ENCODE results near the gene UBE2L6.

Gene UBE2L6

GRCh38 chr11:57562596-57562995 lies 4.9 kb downstream of the UBE2L6 start:
- H3K79me2 ChIP-seq (ENCODE audit: insufficient read depth, low read length) = no peaks in the 10 kb centered on the region
- H3K27ac ChIP-seq (ENCODE audit: low read depth, low read length) = no peak overlapping the region
- no peaks in the 10 kb centered on the region for H3K9me3 ChIP-seq (ENCODE audit: insufficient read depth, low read length)
- H3K36me3 ChIP-seq (ENCODE audit: low read length) = no peaks in the 10 kb centered on the region
- no peaks in the 10 kb centered on the region for H3K9me2 ChIP-seq (replicated peaks; ENCODE audit: insufficient read depth, low read length)
- no peaks in the 10 kb centered on the region for H3K27me3 ChIP-seq (ENCODE audit: low read length)
- no peak overlapping the region for H2AFZ ChIP-seq (ENCODE audit: low read depth, low read length, severe bottlenecking)
- TF ChIP-seq EZH2phosphoT487 (conservative IDR thresholded peaks at IDR 0.05; ENCODE audit: low read length) (no peak), CTCF (IDR thresholded peaks at IDR 0.05; ENCODE audit: insufficient read depth, low read length, poor library complexity, severe bottlenecking) (no peak)
- H3K4me3 ChIP-seq (ENCODE audit: insufficient read depth, low read length, poor library complexity, severe bottlenecking) = no peak overlapping the region
- no peak overlapping the region for H3K9ac ChIP-seq (ENCODE audit: low read length)
- no peak overlapping the region for H3K4me2 ChIP-seq (ENCODE audit: low read depth, low read length, poor library complexity, severe bottlenecking)
- no peaks in the 10 kb centered on the region for H4K20me1 ChIP-seq (ENCODE audit: low read depth, low read length)
- peaks cover 7% of the 10 kb centered on the region; the same call in 1 of the 2 replicates for H3F3A ChIP-seq (ENCODE audit: insufficient read depth)

DNA sequence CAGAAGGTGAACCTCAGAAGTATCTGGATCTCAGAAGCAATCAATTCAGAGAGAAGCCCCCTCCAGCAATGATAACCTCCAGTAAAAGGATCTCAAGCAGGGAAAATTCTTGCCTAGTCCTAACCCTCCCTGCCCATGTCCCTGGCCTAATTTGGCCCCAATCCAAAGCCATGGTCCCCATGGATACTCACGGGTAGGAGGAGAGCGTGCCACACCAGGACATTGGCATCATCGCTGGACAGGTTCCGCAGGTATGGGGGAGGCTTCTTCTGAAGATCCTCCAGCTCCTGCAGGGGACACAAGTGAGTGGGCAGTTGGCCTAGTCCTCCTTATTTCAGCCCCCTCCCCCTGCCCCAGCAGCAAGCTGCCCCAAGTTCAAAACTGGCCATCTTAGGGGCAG lies 7.3 kb downstream of the UBE2L6 start:
- no peaks in the 10 kb centered on the region for H3K9me2 ChIP-seq (replicated peaks; ENCODE audit: insufficient read depth, low read length)
- no peak overlapping the region for H3K9ac ChIP-seq (ENCODE audit: low read length)
- H2AFZ ChIP-seq (ENCODE audit: low read depth, low read length, severe bottlenecking) = no peak overlapping the region

GRCh38 chr11:57556041-57556440 lies 11.4 kb downstream of the UBE2L6 start:
- Histone ChIP-seq H3K27ac (ENCODE audit: low read depth, low read length) (no peak overlapping the region), H2AFZ (ENCODE audit: low read depth, low read length, severe bottlenecking) (no peak overlapping the region), H3K9ac (ENCODE audit: low read length) (no peak overlapping the region), H3K9me2 (replicated peaks; ENCODE audit: insufficient read depth, low read length) (no peaks in the 10 kb centered on the region), H3K9me3 (ENCODE audit: insufficient read depth, low read length) (no peaks in the 10 kb centered on the region), H3K36me3 (ENCODE audit: low read length) (no peaks in the 10 kb centered on the region), H3K4me3 (ENCODE audit: insufficient read depth, low read length, poor library complexity, severe bottlenecking) (no peak overlapping the region), H3F3A (ENCODE audit: insufficient read depth) (no peaks in the 10 kb centered on the region), H3K79me2 (ENCODE audit: insufficient read depth, low read length) (no peaks in the 10 kb centered on the region), H3K27me3 (ENCODE audit: low read length) (no peaks in the 10 kb centered on the region), H4K20me1 (ENCODE audit: low read depth, low read length) (no peaks in the 10 kb centered on the region), H3K4me2 (ENCODE audit: low read depth, low read length, poor library complexity, severe bottlenecking) (no peak overlapping the region)
- TF ChIP-seq CTCF (IDR thresholded peaks at IDR 0.05; ENCODE audit: insufficient read depth, low read length, poor library complexity, severe bottlenecking) (no peak), EZH2phosphoT487 (conservative IDR thresholded peaks at IDR 0.05; ENCODE audit: low read length) (no peak)

More for the DNA sequence above, 7.3 kb downstream of the UBE2L6 start:
- Histone ChIP-seq H3K4me2 (ENCODE audit: low read depth, low read length, poor library complexity, severe bottlenecking) (no peak overlapping the region), H3K27me3 (ENCODE audit: low read length) (no peaks in the 10 kb centered on the region), H3K79me2 (ENCODE audit: insufficient read depth, low read length) (no peaks in the 10 kb centered on the region), H3K9me3 (ENCODE audit: insufficient read depth, low read length) (no peaks in the 10 kb centered on the region), H3K4me3 (ENCODE audit: insufficient read depth, low read length, poor library complexity, severe bottlenecking) (no peak overlapping the region), H3F3A (ENCODE audit: insufficient read depth) (no peaks in the 10 kb centered on the region), H4K20me1 (ENCODE audit: low read depth, low read length) (no peaks in the 10 kb centered on the region), H3K27ac (ENCODE audit: low read depth, low read length) (no peak overlapping the region), H3K36me3 (ENCODE audit: low read length) (no peaks in the 10 kb centered on the region)
- TF ChIP-seq CTCF (IDR thresholded peaks at IDR 0.05; ENCODE audit: insufficient read depth, low read length, poor library complexity, severe bottlenecking) (no peak), EZH2phosphoT487 (conservative IDR thresholded peaks at IDR 0.05; ENCODE audit: low read length) (no peak)
